NCI-H128 (cell line): ENCODE measurements around the gene SSBP3.
"Not testable (repeated sequence)": the region's sequence is repeated elsewhere in the genome, so short reads cannot be mapped to it uniquely, and the experiment has no call there.

Experiments
- DNase-seq: peaks from one replicate; lab custom pipeline; 2025; ENCODE audit not compliant: unreplicated experiment; lab: John Stamatoyannopoulos, UW

Gene SSBP3

GRCh38 chr1:54249819-54250435 is 156.3 kb downstream of the SSBP3 start:
- DNase-seq: no peak

- no peak for DNase-seq
These were observed 157.2 kb downstream of the SSBP3 start for GRCh38 chr1:54248966-54249365.

- no peak for DNase-seq
These were observed 158.2 kb downstream of the SSBP3 start for GRCh38 chr1:54247863-54248515.

- DNase-seq: no peak
These were observed 160.0 kb downstream of the SSBP3 start for GRCh38 chr1:54246116-54246721.

GRCh38 chr1:54245501-54245900 is 160.7 kb downstream of the SSBP3 start:
- DNase-seq: no peak

- DNase-seq: no peak
These were observed 161.5 kb downstream of the SSBP3 start for GRCh38 chr1:54244655-54245054.

GRCh38 chr1:54243022-54243421 is 163.2 kb downstream of the SSBP3 start:
- no peak for DNase-seq

- DNase-seq: no peak
These were observed 164.8 kb downstream of the SSBP3 start for GRCh38 chr1:54241364-54241763.

GRCh38 chr1:54240741-54241335 is 165.4 kb downstream of the SSBP3 start:
- DNase-seq: no peak

GRCh38 chr1:54239631-54240031 is 166.6 kb downstream of the SSBP3 start:
- no peak for DNase-seq

- DNase-seq: no peak
These were observed 167.2 kb downstream of the SSBP3 start for GRCh38 chr1:54239035-54239383.

GRCh38 chr1:54238353-54239034 is 167.7 kb downstream of the SSBP3 start:
- DNase-seq: no peak

- no peak for DNase-seq
These were observed 168.6 kb downstream of the SSBP3 start for GRCh38 chr1:54237586-54237985.

GRCh38 chr1:54234284-54234683 is 171.9 kb downstream of the SSBP3 start:
- no peak for DNase-seq

GRCh38 chr1:54233196-54233595 is 173.0 kb downstream of the SSBP3 start:
- not testable (repeated sequence) for DNase-seq

- DNase-seq: no peak
These were observed 175.5 kb downstream of the SSBP3 start for GRCh38 chr1:54230507-54231339.

- no peak for DNase-seq
These were observed 176.8 kb downstream of the SSBP3 start for GRCh38 chr1:54229281-54229891.

GRCh38 chr1:54228638-54229079 is 177.5 kb downstream of the SSBP3 start:
- DNase-seq: no peak

GRCh38 chr1:54227891-54228310 is 178.3 kb downstream of the SSBP3 start:
- no peak for DNase-seq

GRCh38 chr1:54227091-54227602 is 179.0 kb downstream of the SSBP3 start:
- DNase-seq: no peak
